ENCODE results near the gene FAAP100.
A peak's percentile ranks its signal among the peaks of the same experiment; 100 is the strongest.
"Not testable (repeated sequence)": the region's sequence is repeated elsewhere in the genome, so short reads cannot be mapped to it uniquely, and the experiment has no call there.

The FAAP100 gene

GRCh38 chr17:81552244-81553017 is at the start of gene FAAP100:
TSS of gene FAAP100 (minus strand) at chr17:81552353. CDS start at chr17:81552330, 23 bp downstream.
- Histone ChIP-seq H3K36me3 (ENCODE audit: control insufficient read depth, insufficient read depth, low read length) (peaks cover 4% of the 10 kb centered on the region), H3K4me1 (ENCODE audit: control insufficient read depth, insufficient read depth, low read length) (peaks cover 12% of the 10 kb centered on the region)

GRCh38 chr17:81601525-81602120 is 49.5 kb upstream of the FAAP100 start:
- H3K27ac ChIP-seq (ENCODE audit: low read depth, low read length), result no peak overlapping the region
- H3K9ac ChIP-seq (ENCODE audit: low read length), result no peak overlapping the region
- H3K4me1 ChIP-seq (ENCODE audit: control insufficient read depth, insufficient read depth, low read length), result peaks cover 5% of the 10 kb centered on the region
- peaks cover 15% of the 10 kb centered on the region for H3K36me3 ChIP-seq (ENCODE audit: control insufficient read depth, insufficient read depth, low read length)
- H3K27me3 ChIP-seq (ENCODE audit: control insufficient read depth, insufficient read depth, low read length), result no peaks in the 10 kb centered on the region
- no peak overlapping the region for H3K4me3 ChIP-seq (ENCODE audit: low read length)

More at GRCh38 chr17:81552244-81553017, at the start of gene FAAP100:
- Histone ChIP-seq H3K9ac (ENCODE audit: low read length) (peak within 1 kb of the TSS; percentile 68), H3K27me3 (ENCODE audit: control insufficient read depth, insufficient read depth, low read length) (no peaks in the 10 kb centered on the region), H3K4me3 (ENCODE audit: low read length) (peak within 1 kb of the TSS; percentile 89), H3K27ac (ENCODE audit: low read depth, low read length) (peak within 1 kb of the TSS; percentile 67)

- Histone ChIP-seq H3K4me1 (ENCODE audit: control insufficient read depth, insufficient read depth, low read length) (peaks cover 5% of the 10 kb centered on the region), H3K4me3 (ENCODE audit: low read length) (no peak overlapping the region), H3K9ac (ENCODE audit: low read length) (no peak overlapping the region), H3K27ac (ENCODE audit: low read depth, low read length) (peak overlapping the region; percentile 38), H3K27me3 (ENCODE audit: control insufficient read depth, insufficient read depth, low read length) (no peaks in the 10 kb centered on the region), H3K36me3 (ENCODE audit: control insufficient read depth, insufficient read depth, low read length) (peaks cover 14% of the 10 kb centered on the region)
Observed at GRCh38 chr17:81599719-81600486, 47.8 kb upstream of the FAAP100 start.

- Histone ChIP-seq H3K27me3 (ENCODE audit: control insufficient read depth, insufficient read depth, low read length) (no peaks in the 10 kb centered on the region), H3K9ac (ENCODE audit: low read length) (no peak overlapping the region), H3K4me1 (ENCODE audit: control insufficient read depth, insufficient read depth, low read length) (no peaks in the 10 kb centered on the region), H3K27ac (ENCODE audit: low read depth, low read length) (no peak overlapping the region), H3K4me3 (ENCODE audit: low read length) (no peak overlapping the region), H3K36me3 (ENCODE audit: control insufficient read depth, insufficient read depth, low read length) (peaks cover 36% of the 10 kb centered on the region)
Observed at GRCh38 chr17:81593105-81593871, 41.1 kb upstream of the FAAP100 start.

- Histone ChIP-seq H3K9ac (ENCODE audit: low read length) (no peak overlapping the region), H3K27me3 (ENCODE audit: control insufficient read depth, insufficient read depth, low read length) (no peaks in the 10 kb centered on the region), H3K27ac (ENCODE audit: low read depth, low read length) (no peak overlapping the region), H3K36me3 (ENCODE audit: control insufficient read depth, insufficient read depth, low read length) (peaks cover 38% of the 10 kb centered on the region), H3K4me3 (ENCODE audit: low read length) (no peak overlapping the region), H3K4me1 (ENCODE audit: control insufficient read depth, insufficient read depth, low read length) (no peaks in the 10 kb centered on the region)
Observed at GRCh38 chr17:81591971-81592370, 39.8 kb upstream of the FAAP100 start.

- Histone ChIP-seq H3K36me3 (ENCODE audit: control insufficient read depth, insufficient read depth, low read length) (peaks cover 33% of the 10 kb centered on the region), H3K4me1 (ENCODE audit: control insufficient read depth, insufficient read depth, low read length) (no peaks in the 10 kb centered on the region), H3K4me3 (ENCODE audit: low read length) (no peak overlapping the region), H3K27ac (ENCODE audit: low read depth, low read length) (no peak overlapping the region), H3K27me3 (ENCODE audit: control insufficient read depth, insufficient read depth, low read length) (no peaks in the 10 kb centered on the region), H3K9ac (ENCODE audit: low read length) (no peak overlapping the region)
Observed at GRCh38 chr17:81590121-81590520, 38.0 kb upstream of the FAAP100 start.

- Histone ChIP-seq H3K9ac (ENCODE audit: low read length) (no peak overlapping the region), H3K4me3 (ENCODE audit: low read length) (no peak overlapping the region), H3K4me1 (ENCODE audit: control insufficient read depth, insufficient read depth, low read length) (no peaks in the 10 kb centered on the region), H3K36me3 (ENCODE audit: control insufficient read depth, insufficient read depth, low read length) (peaks cover 31% of the 10 kb centered on the region), H3K27ac (ENCODE audit: low read depth, low read length) (no peak overlapping the region), H3K27me3 (ENCODE audit: control insufficient read depth, insufficient read depth, low read length) (no peaks in the 10 kb centered on the region)
Observed at GRCh38 chr17:81589612-81590011, 37.5 kb upstream of the FAAP100 start.

GRCh38 chr17:81586096-81586495 is 33.9 kb upstream of the FAAP100 start:
- Histone ChIP-seq H3K27ac (ENCODE audit: low read depth, low read length) (no peak overlapping the region), H3K4me3 (ENCODE audit: low read length) (no peak overlapping the region), H3K36me3 (ENCODE audit: control insufficient read depth, insufficient read depth, low read length) (peaks cover 35% of the 10 kb centered on the region), H3K27me3 (ENCODE audit: control insufficient read depth, insufficient read depth, low read length) (no peaks in the 10 kb centered on the region), H3K9ac (ENCODE audit: low read length) (no peak overlapping the region), H3K4me1 (ENCODE audit: control insufficient read depth, insufficient read depth, low read length) (no peaks in the 10 kb centered on the region)

GRCh38 chr17:81584771-81585170 is 32.6 kb upstream of the FAAP100 start:
- H3K4me3 ChIP-seq (ENCODE audit: low read length); H3K4me1 ChIP-seq (ENCODE audit: control insufficient read depth, insufficient read depth, low read length); H3K9ac ChIP-seq (ENCODE audit: low read length); H3K27me3 ChIP-seq (ENCODE audit: control insufficient read depth, insufficient read depth, low read length); H3K27ac ChIP-seq (ENCODE audit: low read depth, low read length): not testable (repeated sequence)
- peaks cover 30% of the 10 kb centered on the region for H3K36me3 ChIP-seq (ENCODE audit: control insufficient read depth, insufficient read depth, low read length)

GRCh38 chr17:81583589-81584342 is 31.6 kb upstream of the FAAP100 start:
- no peaks in the 10 kb centered on the region for H3K4me1 ChIP-seq (ENCODE audit: control insufficient read depth, insufficient read depth, low read length)
- no peaks in the 10 kb centered on the region for H3K27me3 ChIP-seq (ENCODE audit: control insufficient read depth, insufficient read depth, low read length)
- H3K4me3 ChIP-seq (ENCODE audit: low read length), result no peak overlapping the region
- H3K27ac ChIP-seq (ENCODE audit: low read depth, low read length), result no peak overlapping the region
- no peak overlapping the region for H3K9ac ChIP-seq (ENCODE audit: low read length)
- peaks cover 27% of the 10 kb centered on the region for H3K36me3 ChIP-seq (ENCODE audit: control insufficient read depth, insufficient read depth, low read length)

GRCh38 chr17:81582749-81583148 is 30.6 kb upstream of the FAAP100 start:
- H3K36me3 ChIP-seq (ENCODE audit: control insufficient read depth, insufficient read depth, low read length), result peaks cover 23% of the 10 kb centered on the region

More at GRCh38 chr17:81582749-81583148, 30.6 kb upstream of the FAAP100 start:
- no peaks in the 10 kb centered on the region for H3K4me1 ChIP-seq (ENCODE audit: control insufficient read depth, insufficient read depth, low read length)
- H3K4me3 ChIP-seq (ENCODE audit: low read length), result no peak overlapping the region
- no peak overlapping the region for H3K9ac ChIP-seq (ENCODE audit: low read length)
- H3K27ac ChIP-seq (ENCODE audit: low read depth, low read length), result no peak overlapping the region
- no peaks in the 10 kb centered on the region for H3K27me3 ChIP-seq (ENCODE audit: control insufficient read depth, insufficient read depth, low read length)

Measured in rectal smooth muscle tissue (tissue), 1 donor.